Measurements from ENCODE around the gene DLGAP1. TPM values are rescaled to one million over a fixed set of nuclear protein-coding genes. Genes with fewer than 3 reads are reported as not detected.

The DLGAP1 gene
- total and polyA plus RNA-seq, 9 donors: 2.0 to 42.7 (median 3.8) TPM

DNA sequence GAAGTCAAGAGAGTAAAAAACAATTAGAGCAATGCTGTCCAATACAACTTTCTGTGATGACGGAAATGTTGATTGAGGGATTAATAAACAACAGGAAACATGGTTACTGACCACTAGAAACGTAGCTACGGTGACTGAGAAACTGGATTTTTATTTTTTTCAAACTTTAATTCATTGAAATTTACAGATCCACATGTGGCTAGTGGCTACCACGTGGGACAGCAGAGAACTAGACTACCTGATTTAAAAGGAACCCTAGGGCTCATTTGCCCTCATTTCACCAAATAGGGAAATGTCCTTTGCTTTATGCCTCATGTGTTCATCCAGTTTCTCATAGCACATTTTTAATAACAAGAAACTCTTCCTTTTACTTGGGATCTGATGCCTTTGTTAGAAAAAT lies 592.1 kb downstream of the DLGAP1 start:
- WGBS, 3 donors: 79 to 88% (median 84%) methylated on average over 4 of the region's 4 CpGs
- no peak overlapping the region for H3K4me3 ChIP-seq
- no peaks in the 10 kb centered on the region for H3K4me1 ChIP-seq (ENCODE audit: insufficient read depth)
- no peak overlapping the region for H3K27ac ChIP-seq
- H3K36me3 ChIP-seq: no peaks in the 10 kb centered on the region
- no peaks in the 10 kb centered on the region for H3K9me3 ChIP-seq
- no peak for TF ChIP-seq EP300 (IDR thresholded peaks at IDR 0.05)
- no peak for TF ChIP-seq POLR2A (IDR thresholded peaks at IDR 0.05)
- TF ChIP-seq, protein P1, sequence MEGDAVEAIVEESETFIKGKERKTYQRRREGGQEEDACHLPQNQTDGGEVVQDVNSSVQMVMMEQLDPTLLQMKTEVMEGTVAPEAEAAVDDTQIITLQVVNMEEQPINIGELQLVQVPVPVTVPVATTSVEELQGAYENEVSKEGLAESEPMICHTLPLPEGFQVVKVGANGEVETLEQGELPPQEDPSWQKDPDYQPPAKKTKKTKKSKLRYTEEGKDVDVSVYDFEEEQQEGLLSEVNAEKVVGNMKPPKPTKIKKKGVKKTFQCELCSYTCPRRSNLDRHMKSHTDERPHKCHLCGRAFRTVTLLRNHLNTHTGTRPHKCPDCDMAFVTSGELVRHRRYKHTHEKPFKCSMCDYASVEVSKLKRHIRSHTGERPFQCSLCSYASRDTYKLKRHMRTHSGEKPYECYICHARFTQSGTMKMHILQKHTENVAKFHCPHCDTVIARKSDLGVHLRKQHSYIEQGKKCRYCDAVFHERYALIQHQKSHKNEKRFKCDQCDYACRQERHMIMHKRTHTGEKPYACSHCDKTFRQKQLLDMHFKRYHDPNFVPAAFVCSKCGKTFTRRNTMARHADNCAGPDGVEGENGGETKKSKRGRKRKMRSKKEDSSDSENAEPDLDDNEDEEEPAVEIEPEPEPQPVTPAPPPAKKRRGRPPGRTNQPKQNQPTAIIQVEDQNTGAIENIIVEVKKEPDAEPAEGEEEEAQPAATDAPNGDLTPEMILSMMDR (IDR thresholded peaks at IDR 0.05): no peak
- DNase-seq: no peak
- H3K27me3 ChIP-seq: no peaks in the 10 kb centered on the region
- intact Hi-C loops (cut with DNase I): no loop called here

DNA sequence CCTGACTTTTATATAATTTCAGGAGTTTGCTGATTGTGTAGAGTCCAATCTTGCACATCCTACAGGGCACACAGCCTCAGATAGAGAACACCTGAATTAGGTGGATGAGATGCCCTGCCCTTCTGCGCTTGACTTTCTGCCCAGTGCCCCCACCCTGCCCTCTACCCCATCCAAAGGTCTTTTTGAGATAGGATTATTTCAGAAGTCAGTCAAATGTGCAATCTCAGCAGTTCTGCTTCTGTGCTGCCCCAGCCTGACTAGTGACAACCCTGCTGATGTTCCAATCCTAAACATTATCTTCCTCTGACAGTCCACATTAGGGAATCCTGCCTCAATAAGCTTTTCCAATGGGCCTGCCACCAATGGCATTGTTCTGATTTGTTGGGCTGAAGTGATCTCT lies 593.6 kb downstream of the DLGAP1 start:
- Histone ChIP-seq H3K27ac (no peak overlapping the region), H3K27me3 (no peaks in the 10 kb centered on the region), H3K4me1 (ENCODE audit: insufficient read depth) (no peaks in the 10 kb centered on the region), H3K9me3 (no peaks in the 10 kb centered on the region), H3K4me3 (no peak overlapping the region), H3K36me3 (no peaks in the 10 kb centered on the region)
- WGBS, 3 donors: 86 to 94% (median 91%) methylated on average over 1 of the region's 1 CpG
- TF ChIP-seq, protein P1 (IDR thresholded peaks at IDR 0.05): no peak
- intact Hi-C loops (cut with DNase I): no loop called here
- DNase-seq: no peak

DNA sequence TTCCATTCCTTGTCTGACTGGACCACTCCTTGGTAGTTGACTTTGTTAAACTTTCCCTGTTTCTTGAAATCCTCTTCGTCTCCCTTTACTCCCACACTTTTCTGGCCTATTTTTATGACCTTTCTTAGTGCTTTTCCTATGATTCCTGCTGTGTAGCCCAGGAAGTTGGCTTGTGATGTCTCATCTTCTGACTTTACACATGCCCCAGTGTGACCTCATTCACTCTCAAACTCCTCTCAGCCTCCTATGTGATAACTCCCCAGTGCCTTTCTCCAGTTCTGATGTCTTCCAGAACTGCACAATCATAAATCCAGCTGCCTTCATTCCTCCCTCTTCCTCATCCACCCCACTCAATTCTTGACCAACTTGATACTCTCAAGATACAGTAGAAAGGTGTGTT lies 597.6 kb downstream of the DLGAP1 start:
- intact Hi-C loops (cut with DNase I): no loop called here
- no peaks in the 10 kb centered on the region for H3K36me3 ChIP-seq
- no peak for DNase-seq
- TF ChIP-seq, protein P1 (IDR thresholded peaks at IDR 0.05): no peak
- TF ChIP-seq EP300 (IDR thresholded peaks at IDR 0.05) (no peak), POLR2A (IDR thresholded peaks at IDR 0.05) (no peak)
- 21 to 48% (median 28%) methylated on average over 1 of the region's 1 CpG for WGBS, 3 donors
- H3K9me3 ChIP-seq: no peaks in the 10 kb centered on the region
- H3K4me1 ChIP-seq (ENCODE audit: insufficient read depth): no peaks in the 10 kb centered on the region
- H3K27me3 ChIP-seq: no peaks in the 10 kb centered on the region
- no peak overlapping the region for H3K4me3 ChIP-seq
- no peak overlapping the region for H3K27ac ChIP-seq

DNA sequence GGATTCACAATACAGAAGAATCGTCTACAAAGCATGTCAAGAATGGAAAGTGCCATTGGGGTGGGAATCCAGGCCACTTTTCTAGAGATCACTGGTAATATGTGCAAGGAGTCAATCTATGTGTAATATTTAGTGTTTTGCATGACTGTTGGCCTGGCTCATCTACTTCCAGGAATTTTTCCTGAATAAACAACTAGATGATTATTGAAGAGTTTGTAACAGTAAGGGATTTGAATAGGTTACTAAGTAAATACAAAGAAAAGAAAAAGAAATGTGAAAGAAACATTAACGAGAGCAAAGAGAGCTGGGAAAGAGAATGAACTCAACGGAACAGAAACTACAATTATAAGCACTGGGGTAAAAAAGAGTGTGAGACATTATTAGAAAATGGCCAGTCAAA lies 599.1 kb downstream of the DLGAP1 start:
- Histone ChIP-seq H3K9me3 (no peaks in the 10 kb centered on the region), H3K4me3 (no peak overlapping the region), H3K36me3 (no peaks in the 10 kb centered on the region), H3K27ac (no peak overlapping the region), H3K27me3 (no peaks in the 10 kb centered on the region), H3K4me1 (ENCODE audit: insufficient read depth) (no peaks in the 10 kb centered on the region)
- WGBS, 3 donors: 94 to 96% (median 95%) methylated on average over 3 of the region's 3 CpGs
- DNase-seq: no peak
- no peak for TF ChIP-seq EP300 (IDR thresholded peaks at IDR 0.05)
- TF ChIP-seq, protein P1 (IDR thresholded peaks at IDR 0.05): no peak
- no peak for TF ChIP-seq POLR2A (IDR thresholded peaks at IDR 0.05)
- intact Hi-C loops (cut with DNase I): no loop called here

DNA sequence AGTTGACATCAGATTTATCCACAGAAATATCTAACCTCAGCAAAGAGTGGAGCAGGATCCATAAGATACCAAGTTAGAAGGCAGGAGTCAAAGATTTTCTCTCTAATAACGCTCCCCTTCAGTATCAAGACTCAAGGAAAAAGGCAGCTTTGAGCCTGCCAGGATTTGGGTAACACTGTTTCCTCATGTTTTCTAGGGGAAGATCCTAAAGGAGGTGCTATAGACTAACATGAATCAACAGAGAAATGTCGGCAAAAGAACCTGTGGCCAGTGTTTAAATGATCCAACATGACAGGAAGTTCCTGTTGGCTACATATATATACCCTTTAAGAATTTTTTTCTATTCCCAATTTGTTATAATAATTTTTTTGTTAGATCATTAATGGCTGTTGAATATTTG lies 602.8 kb downstream of the DLGAP1 start:
- Histone ChIP-seq H3K27me3 (no peaks in the 10 kb centered on the region), H3K4me3 (no peak overlapping the region), H3K27ac (no peak overlapping the region), H3K4me1 (ENCODE audit: insufficient read depth) (no peaks in the 10 kb centered on the region), H3K9me3 (no peaks in the 10 kb centered on the region), H3K36me3 (no peaks in the 10 kb centered on the region)
- 86 to 88% (median 88%) methylated on average over 2 of the region's 2 CpGs for WGBS, 3 donors
- DNase-seq: no peak
- intact Hi-C loops (cut with DNase I): no loop called here
- no peak for TF ChIP-seq POLR2A (IDR thresholded peaks at IDR 0.05)
- TF ChIP-seq, protein P1 (IDR thresholded peaks at IDR 0.05): no peak
- no peak for TF ChIP-seq EP300 (IDR thresholded peaks at IDR 0.05)
